K562 (cell line): ENCODE data around the gene TMEM147. TPM values are rescaled to one million over a fixed set of nuclear protein-coding genes. Genes with fewer than 3 reads are reported as not detected.

Experiments
- CEBPB ChIP-seq: fragments of 450-650 bp; IDR thresholded peaks from 2 replicates; pipeline ENCODE4 v1.6.1; 2016; ENCODE audit warnings: missing genetic modification characterization, missing compliant biosample characterization
- CLOCK ChIP-seq: fragments of 250-450 bp; sonication (Bioruptor Pico); IDR thresholded peaks from 2 replicates; pipeline ENCODE4 v1.4.0; 2020; ENCODE audit warnings: mild to moderate bottlenecking, moderate library complexity, borderline replicate concordance
- FOSL1 ChIP-seq: fragments of 200-800 bp; sonication (Bioruptor generic); conservative IDR thresholded peaks from 2 replicates; pipeline ENCODE4 v1.6.1; 2016; ENCODE audit warnings: missing genetic modification characterization, missing compliant biosample characterization
- MEF2A ChIP-seq: IDR thresholded peaks from 2 replicates; pipeline ENCODE4 v1.6.1; 2011; ENCODE audit warnings: low read depth, mild to moderate bottlenecking, low read length, moderate library complexity; ENCODE audit not compliant: control insufficient read depth
- PCBP2 ChIP-seq: fragments of 200-400 bp; formaldehyde crosslinking; IDR thresholded peaks from 2 replicates; pipeline ENCODE4 v1.6.1; 2018; ENCODE audit warnings: low read length, low read depth, mild to moderate bottlenecking, moderate library complexity; ENCODE audit not compliant: poor library complexity, severe bottlenecking
- THRA ChIP-seq: fragments of 450-650 bp; IDR thresholded peaks from 2 replicates; pipeline ENCODE4 v1.6.1; 2017; ENCODE audit warnings: mild to moderate bottlenecking, moderate library complexity
- XRCC4 ChIP-seq: IDR thresholded peaks from one replicate; pipeline ENCODE4 v1.6.1; 2011; ENCODE audit not compliant: insufficient read depth, insufficient read length; ENCODE audit errors: extremely low read depth
- ZNF695 ChIP-seq: fragments of 450-650 bp; formaldehyde crosslinking; IDR thresholded peaks from 2 replicates; pipeline ENCODE4 v1.4.0; 2020; ENCODE audit warnings: mild to moderate bottlenecking, moderate library complexity
- polyA plus RNA-seq, 8 experiments: library from polyadenylated mRNA; depleted of rRNA in 4 of 8; stranded (reverse) in 5 of 8; unstranded in 3 of 8; fragments of >200 nt; fragmentation: Nextera tagmentation in 2 of 8; fragmentation: Illumina TruSeq in 1 of 8; extraction: Ambion mirVana in 2 of 8; extraction: Trizol in 1 of 8; gene quantifications; 2 replicates each; pipeline versions ENCODE4 v1.2.1 to v1.2.3, GENCODE V29; 2011 to 2014; ENCODE audit warnings: inconsistent platforms in 1 of 8, missing spikeins in 1 of 8
- total RNA-seq, 7 experiments: library from RNA; depleted of rRNA in 6 of 7; stranded (reverse); fragments of >200 nt in 6 of 7; fragmentation: Illumina TruSeq in 2 of 7; extraction: Trizol in 2 of 7; gene quantifications; 2 replicates each; pipeline versions ENCODE4 v1.2.1 to v1.2.3, GENCODE V29; 2011 to 2021; ENCODE audit warnings: low replicate concordance in 1 of 7

The TMEM147 gene
- total and polyA plus RNA-seq, 9 of the 15 experiments (the other 6 are each of a cell fraction or from before 2014, with no cell fraction given) = 73.8 to 194 (median 142) TPM

DNA sequence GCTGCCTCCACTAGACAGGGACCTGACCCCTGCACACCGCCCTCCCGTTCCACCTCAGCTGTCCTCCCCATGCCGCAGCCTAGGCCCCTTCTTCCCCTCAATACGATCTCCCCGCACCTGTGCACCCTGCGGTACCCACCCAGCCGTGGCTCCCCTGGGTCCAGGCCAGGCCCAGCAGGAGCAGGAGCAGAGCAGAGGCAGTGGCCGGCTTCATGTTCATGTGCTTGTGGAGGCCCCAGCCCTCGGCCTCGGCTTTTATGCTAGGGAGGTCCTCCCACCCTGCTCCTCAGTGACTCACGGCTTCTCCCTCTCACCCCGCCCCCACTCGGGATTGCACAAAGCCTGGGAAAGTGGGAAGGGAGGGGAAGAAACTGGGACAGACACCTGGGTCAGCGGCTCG lies 43.7 kb upstream of the TMEM147 start (continued):
- no peak for TF ChIP-seq THRA
- TF ChIP-seq CLOCK (CRISPR knock-in tag) = no peak
- TF ChIP-seq CEBPB (tag) = 0 out of 2 replicates have a peak, but pooled peaks have one; percentile 26
- no peak for TF ChIP-seq ZNF695 (CRISPR knock-in tag)
- no peak for TF ChIP-seq PCBP2
- no peak for TF ChIP-seq MEF2A
- 0 out of 2 replicates have a peak, but pooled peaks have one; percentile 42 for TF ChIP-seq FOSL1 (tag)
- TF ChIP-seq XRCC4 = no peak
